GM21723 (cell line): ENCODE data around the gene LRRC75B.
"Not testable (repeated sequence)": the region's sequence is repeated elsewhere in the genome, so short reads cannot be mapped to it uniquely, and the experiment has no call there.

Experiments used
- ATAC-seq: cut with Tn5 transposase; IDR thresholded peaks from one replicate; pipeline ENCODE4 v1.9.1; 2021; ENCODE audit warnings: mild to moderate bottlenecking, moderate library complexity; ENCODE audit not compliant: unreplicated experiment

Gene LRRC75B

GRCh38 chr22:24555165-24556039, 37.5 kb downstream of the LRRC75B start, which contains the start of gene SNRPD3:
Gene SNRPD3 (plus strand): TSS chr22:24555999. CDS start chr22:24557675, 1,676 bp downstream.
- peak; percentile 68 for ATAC-seq

- peak; percentile 18 for ATAC-seq
Observed at GRCh38 chr22:24554313-24555164, 38.3 kb downstream of the LRRC75B start, which contains the start of gene GUCD1. Gene GUCD1 (minus strand): TSS chr22:24555138. CDS start chr22:24554991, 147 bp downstream.

- no peak for ATAC-seq
Observed at GRCh38 chr22:24553597-24554312, 39.1 kb downstream of the LRRC75B start.

GRCh38 chr22:24552503-24553286, 40.2 kb downstream of the LRRC75B start:
- ATAC-seq = not testable (repeated sequence)

GRCh38 chr22:24550902-24551435, 41.9 kb downstream of the LRRC75B start:
- ATAC-seq = no peak

- ATAC-seq = no peak
Observed at GRCh38 chr22:24550028-24550901, 42.6 kb downstream of the LRRC75B start.

- ATAC-seq = no peak
Observed at GRCh38 chr22:24548812-24549211, 44.1 kb downstream of the LRRC75B start.

- no peak for ATAC-seq
Observed at GRCh38 chr22:24543679-24544243, 49.1 kb downstream of the LRRC75B start.

GRCh38 chr22:24543185-24543601, 49.7 kb downstream of the LRRC75B start:
- ATAC-seq = no peak

GRCh38 chr22:24542641-24543040, 50.2 kb downstream of the LRRC75B start:
- ATAC-seq = no peak

GRCh38 chr22:24541681-24542515, 51.0 kb downstream of the LRRC75B start:
- no peak for ATAC-seq

- ATAC-seq = no peak
Observed at GRCh38 chr22:24540470-24540869, 52.4 kb downstream of the LRRC75B start.

- ATAC-seq = no peak
Observed at GRCh38 chr22:24536089-24536488, 56.8 kb downstream of the LRRC75B start.
